Measurements from ENCODE around the gene PGLYRP1. TPM values are rescaled to one million over a fixed set of nuclear protein-coding genes. Genes with fewer than 3 reads are reported as not detected.

The PGLYRP1 gene
- total RNA-seq, 1 donor from 2014 or later = not detected

DNA sequence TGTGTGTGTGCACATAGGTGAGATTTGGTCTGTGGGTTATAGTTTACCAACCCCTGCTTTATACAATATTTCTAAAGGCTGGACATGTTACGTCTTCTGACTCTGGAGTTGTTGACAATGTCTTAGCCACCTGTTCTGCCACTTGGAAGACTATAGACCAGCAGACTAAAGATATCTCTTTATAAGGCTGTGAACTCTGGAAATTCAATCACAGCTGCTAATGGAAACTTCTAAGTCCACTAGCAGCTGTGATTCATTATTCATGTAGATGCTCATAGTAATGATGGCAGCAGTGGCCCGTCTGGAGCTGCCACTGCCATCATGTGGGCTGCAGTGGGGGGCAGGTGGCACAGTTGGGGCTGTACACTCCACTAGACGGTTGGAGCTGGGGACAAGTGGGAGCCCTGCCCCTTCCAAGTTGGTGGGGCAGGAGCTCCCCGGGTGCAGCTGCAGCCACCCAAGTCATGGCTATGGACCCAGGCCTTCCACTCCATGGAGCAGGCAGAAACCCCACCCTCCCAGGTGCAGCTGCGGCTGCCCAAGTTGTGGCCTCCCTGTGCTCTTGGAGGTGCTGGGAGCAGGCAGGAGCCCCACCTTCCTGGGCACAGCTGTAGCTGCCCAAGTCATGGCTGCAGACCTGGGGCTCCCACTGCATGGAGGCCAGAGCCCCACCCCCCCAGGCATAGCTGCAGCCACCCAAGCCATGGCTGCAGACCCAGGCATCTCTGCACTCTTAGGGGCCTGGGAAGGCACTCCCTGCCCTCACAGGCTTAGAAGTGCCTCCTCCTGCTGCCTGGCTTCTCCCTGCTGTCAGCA lies 9.1 kb upstream of the PGLYRP1 start:
- FAIRE-seq = no peak
- Histone ChIP-seq H3K27me3 (ENCODE audit: control insufficient read depth, insufficient read depth, low read length) (peaks cover 21% of the 10 kb centered on the region), H3K4me3 (ENCODE audit: low read depth, low read length) (no peak overlapping the region), H3K36me3 (ENCODE audit: control insufficient read depth, insufficient read depth, low read length) (no peaks in the 10 kb centered on the region)
- DNase-seq (ENCODE audit: low read depth) = no peak
- TF ChIP-seq, protein P1, sequence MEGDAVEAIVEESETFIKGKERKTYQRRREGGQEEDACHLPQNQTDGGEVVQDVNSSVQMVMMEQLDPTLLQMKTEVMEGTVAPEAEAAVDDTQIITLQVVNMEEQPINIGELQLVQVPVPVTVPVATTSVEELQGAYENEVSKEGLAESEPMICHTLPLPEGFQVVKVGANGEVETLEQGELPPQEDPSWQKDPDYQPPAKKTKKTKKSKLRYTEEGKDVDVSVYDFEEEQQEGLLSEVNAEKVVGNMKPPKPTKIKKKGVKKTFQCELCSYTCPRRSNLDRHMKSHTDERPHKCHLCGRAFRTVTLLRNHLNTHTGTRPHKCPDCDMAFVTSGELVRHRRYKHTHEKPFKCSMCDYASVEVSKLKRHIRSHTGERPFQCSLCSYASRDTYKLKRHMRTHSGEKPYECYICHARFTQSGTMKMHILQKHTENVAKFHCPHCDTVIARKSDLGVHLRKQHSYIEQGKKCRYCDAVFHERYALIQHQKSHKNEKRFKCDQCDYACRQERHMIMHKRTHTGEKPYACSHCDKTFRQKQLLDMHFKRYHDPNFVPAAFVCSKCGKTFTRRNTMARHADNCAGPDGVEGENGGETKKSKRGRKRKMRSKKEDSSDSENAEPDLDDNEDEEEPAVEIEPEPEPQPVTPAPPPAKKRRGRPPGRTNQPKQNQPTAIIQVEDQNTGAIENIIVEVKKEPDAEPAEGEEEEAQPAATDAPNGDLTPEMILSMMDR (IDR thresholded peaks at IDR 0.05; ENCODE audit: insufficient read depth, low read length, severe bottlenecking) = no peak

DNA sequence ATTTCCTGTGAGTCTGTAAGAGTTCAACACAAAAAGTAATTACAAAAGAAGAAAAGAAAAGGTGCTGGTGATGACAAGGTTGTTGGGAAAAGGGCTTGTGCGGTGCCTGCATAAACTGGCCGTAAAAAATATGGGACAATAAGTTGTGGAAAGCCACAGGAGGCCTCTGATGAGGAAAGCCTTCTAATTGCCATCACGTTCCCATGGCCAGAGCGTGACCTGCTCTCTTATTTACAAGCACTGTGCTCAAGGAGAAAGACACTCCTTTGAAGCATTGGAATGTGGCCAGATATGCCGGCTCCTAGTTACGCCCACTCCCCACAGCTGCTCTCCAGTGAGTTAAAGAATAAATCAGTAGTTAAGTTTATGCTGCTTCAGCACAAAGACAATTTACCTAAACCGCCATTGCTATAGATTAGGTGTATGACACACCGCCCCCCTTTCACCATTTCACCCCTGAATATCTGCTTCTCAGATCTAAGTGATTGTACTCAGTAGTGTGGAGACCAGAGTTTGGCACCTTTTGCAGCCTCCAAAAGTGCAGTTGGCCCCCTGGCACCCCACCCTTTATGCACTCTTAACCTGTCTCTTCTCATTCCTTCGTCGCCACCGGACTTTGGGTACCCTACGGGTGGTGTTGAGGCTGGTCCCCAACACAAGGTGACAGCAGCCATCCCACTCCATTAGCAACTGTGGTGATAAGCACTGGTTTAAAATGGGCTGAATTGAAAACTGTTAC lies 8.1 kb upstream of the PGLYRP1 start:
- DNase-seq (ENCODE audit: low read depth) = no peak
- TF ChIP-seq, protein P1 (IDR thresholded peaks at IDR 0.05; ENCODE audit: insufficient read depth, low read length, severe bottlenecking) = no peak
- H3K27me3 ChIP-seq (ENCODE audit: control insufficient read depth, insufficient read depth, low read length) = peaks cover 13% of the 10 kb centered on the region
- FAIRE-seq = no peak
- H3K36me3 ChIP-seq (ENCODE audit: control insufficient read depth, insufficient read depth, low read length) = no peaks in the 10 kb centered on the region
- H3K4me3 ChIP-seq (ENCODE audit: low read depth, low read length) = no peak overlapping the region

DNA sequence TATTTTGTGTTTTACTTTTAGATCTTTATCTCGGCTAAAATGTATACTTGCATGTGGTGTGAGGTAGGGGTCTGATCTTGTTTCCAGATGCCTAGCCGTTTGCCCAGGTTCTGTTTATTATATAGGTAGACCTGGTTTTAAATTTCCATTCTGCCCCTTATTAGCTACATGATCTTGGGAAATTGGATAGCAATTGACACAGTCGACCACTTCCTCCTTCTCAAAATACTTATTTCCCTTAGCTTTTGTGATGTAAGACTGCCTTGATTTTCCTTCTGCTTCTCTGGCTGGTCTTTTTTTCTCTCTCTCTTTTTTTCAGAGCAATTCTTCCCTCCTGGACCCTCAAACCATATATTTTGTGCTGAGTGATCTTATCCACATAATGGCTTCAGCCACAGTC lies 3.0 kb upstream of the PGLYRP1 start:
- Histone ChIP-seq H3K27me3 (ENCODE audit: control insufficient read depth, insufficient read depth, low read length) (peaks cover 15% of the 10 kb centered on the region), H3K36me3 (ENCODE audit: control insufficient read depth, insufficient read depth, low read length) (no peaks in the 10 kb centered on the region), H3K4me3 (ENCODE audit: low read depth, low read length) (no peak overlapping the region)
- TF ChIP-seq, protein P1 (IDR thresholded peaks at IDR 0.05; ENCODE audit: insufficient read depth, low read length, severe bottlenecking) = no peak
- FAIRE-seq (no peak), DNase-seq (ENCODE audit: low read depth) (no peak)

DNA sequence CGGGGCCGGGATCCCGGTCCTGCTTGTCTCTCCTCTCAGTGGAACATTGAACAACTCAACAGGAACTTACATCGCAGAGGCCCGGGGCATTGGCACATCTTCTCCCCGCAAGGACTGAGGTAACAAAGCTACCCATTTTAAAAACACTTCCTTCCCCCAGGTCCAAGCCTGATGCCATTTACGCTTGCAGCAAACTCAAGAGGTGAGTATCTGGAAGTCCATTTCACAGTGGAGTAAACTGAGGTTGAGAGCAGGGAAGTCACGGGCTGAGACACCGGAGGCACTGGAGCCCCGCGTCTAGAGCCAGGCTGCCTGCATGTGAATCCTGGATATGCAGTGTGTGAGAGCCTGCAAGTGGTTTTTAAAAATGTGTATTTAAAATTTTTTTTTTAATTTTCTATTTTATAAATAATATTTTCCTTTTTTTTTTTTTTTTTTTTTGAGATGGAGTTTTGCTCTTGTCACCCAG lies 492 bp upstream of the PGLYRP1 start:
- no peak for FAIRE-seq
- DNase-seq (ENCODE audit: low read depth) = no peak
- TF ChIP-seq, protein P1 (IDR thresholded peaks at IDR 0.05; ENCODE audit: insufficient read depth, low read length, severe bottlenecking) = no peak
- no peak overlapping the region for H3K4me3 ChIP-seq (ENCODE audit: low read depth, low read length)
- H3K36me3 ChIP-seq (ENCODE audit: control insufficient read depth, insufficient read depth, low read length) = peaks cover 2% of the 10 kb centered on the region
- H3K27me3 ChIP-seq (ENCODE audit: control insufficient read depth, insufficient read depth, low read length) = peaks cover 13% of the 10 kb centered on the region

DNA sequence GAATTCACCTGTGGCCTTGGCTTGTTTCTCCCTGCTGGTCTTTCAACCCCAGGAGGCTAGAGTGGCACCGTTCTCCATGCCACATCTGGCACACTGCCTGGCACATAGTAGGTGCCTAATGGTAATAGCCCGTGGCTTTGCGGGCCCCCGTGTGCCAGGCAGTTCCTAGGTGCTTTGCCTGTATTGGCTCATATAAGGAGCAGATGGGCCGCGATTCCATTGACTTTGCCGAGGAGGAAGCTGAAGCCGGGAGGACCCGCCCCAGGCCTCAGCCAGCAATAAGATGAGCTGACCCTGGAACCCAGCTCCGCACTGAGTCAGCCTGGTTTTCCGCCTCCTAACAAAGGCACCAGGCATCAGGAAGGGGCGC lies 807 bp downstream of the PGLYRP1 start:
- no peak for DNase-seq (ENCODE audit: low read depth)
- TF ChIP-seq, protein P1 (IDR thresholded peaks at IDR 0.05; ENCODE audit: insufficient read depth, low read length, severe bottlenecking) = no peak
- peaks cover 13% of the 10 kb centered on the region for H3K27me3 ChIP-seq (ENCODE audit: control insufficient read depth, insufficient read depth, low read length)
- FAIRE-seq = no peak
- no peak overlapping the region for H3K4me3 ChIP-seq (ENCODE audit: low read depth, low read length)
- peaks cover 2% of the 10 kb centered on the region for H3K36me3 ChIP-seq (ENCODE audit: control insufficient read depth, insufficient read depth, low read length)

Measured in bronchial epithelial cell (primary cell).